Stimulated activated naive CD4-positive, alpha-beta T cell treated with Interleukin-2 at 50 U/mL for 16 hours (primary cell): ENCODE data around the gene C1orf210.

ENCODE experiments used
- DNase-seq: peaks from one replicate; lab custom pipeline; 2025; lab: John Stamatoyannopoulos, UW

The C1orf210 gene

GRCh38 chr1:43312212-43312623, 26.8 kb upstream of the C1orf210 start:
- DNase-seq = no peak

- DNase-seq = no peak
These were observed 26.1 kb upstream of the C1orf210 start for GRCh38 chr1:43311521-43311920.

DNA sequence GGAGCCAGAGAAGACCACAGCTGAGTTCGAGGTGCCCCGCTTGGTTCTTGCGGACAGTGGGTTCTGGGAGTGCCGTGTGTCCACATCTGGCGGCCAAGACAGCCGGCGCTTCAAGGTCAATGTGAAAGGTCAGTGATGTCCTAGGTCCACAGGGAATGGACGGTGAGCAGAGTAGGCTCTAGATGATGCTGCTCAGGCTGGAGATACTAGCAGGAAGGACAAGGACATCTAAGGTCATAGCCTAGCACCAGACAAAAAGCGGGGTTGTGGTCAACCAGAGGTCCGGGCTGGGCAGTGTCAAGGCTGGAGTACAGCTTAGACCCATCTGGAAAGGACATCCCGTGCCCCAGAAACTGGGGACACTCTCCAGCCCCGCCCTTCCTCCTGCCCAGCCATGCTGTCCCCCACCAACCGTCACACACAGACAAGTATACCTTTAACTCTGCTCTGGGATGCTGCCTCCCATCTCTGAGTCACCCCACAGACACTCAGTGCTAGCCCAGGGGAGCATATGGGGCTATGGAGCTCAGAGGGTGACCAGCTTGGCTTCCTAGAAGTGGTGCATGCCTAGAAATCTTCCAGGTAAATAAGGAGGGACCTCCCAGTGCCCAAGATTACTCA, 24.1 kb upstream of the C1orf210 start:
- DNase-seq = no peak

DNA sequence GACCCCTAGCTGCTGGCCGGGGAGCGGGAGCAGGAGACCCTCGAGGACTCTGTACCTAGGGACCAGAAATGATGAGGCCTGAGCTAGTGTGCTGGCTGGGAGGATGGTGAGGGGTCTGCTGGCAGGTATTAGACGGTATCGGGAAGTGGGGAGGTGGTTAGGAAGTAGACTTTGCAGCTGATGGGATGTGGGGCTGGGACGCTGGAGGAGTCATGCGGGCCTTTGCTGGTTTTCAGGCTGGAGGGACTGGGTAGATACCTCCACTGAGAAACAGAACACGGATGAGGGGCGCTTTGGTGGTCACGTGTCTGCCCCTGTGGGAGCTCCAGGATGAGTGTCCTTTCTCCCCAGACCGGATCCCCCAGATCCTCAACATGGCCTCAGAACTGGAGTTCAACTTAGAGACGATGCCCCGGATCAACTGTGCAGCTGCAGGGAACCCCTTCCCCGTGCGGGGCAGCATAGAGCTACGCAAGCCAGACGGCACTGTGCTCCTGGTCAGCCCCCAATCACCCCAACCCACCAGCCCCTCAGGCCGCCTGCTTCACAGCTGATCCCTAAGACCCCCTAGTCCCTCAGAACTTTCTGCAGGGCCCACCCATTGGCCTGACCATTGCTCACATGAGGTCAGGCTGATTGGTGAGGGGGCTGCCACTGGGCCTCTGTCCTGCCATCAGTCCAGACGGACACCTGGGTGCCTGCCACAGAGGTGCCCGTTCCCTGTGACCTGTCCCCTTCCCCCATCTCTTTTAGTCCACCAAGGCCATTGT, 23.4 kb upstream of the C1orf210 start:
- no peak for DNase-seq

DNA sequence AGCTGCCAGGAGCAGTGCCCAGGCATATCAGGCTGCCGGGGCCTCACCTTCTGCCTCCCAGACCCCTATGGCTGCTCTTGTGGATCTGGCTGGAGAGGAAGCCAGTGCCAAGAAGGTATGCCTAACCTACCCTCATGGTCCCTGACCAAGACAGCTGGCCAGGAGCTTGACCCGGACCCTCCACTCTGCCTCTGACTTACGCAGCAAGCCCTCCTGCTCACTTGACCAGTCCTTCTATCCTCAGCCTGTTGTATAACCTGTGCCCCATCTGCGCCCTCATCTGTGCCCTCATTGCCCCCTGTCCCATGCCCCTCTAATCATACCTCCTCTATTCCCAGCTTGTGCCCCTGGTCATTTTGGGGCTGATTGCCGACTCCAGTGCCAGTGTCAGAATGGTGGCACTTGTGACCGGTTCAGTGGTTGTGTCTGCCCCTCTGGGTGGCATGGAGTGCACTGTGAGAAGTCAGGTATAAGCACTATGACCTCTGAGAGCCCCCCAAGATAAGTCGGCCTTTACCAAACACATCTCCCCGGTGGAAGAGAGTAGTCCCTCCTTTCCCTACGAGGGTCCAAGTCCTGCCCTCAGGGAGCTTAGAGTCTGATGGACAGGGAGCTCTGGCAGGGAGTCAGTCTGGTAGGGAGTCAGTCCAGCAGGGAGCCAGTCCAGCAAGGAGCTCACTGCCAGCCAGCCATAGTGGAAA, 22.2 kb upstream of the C1orf210 start:
- no peak for DNase-seq

DNA sequence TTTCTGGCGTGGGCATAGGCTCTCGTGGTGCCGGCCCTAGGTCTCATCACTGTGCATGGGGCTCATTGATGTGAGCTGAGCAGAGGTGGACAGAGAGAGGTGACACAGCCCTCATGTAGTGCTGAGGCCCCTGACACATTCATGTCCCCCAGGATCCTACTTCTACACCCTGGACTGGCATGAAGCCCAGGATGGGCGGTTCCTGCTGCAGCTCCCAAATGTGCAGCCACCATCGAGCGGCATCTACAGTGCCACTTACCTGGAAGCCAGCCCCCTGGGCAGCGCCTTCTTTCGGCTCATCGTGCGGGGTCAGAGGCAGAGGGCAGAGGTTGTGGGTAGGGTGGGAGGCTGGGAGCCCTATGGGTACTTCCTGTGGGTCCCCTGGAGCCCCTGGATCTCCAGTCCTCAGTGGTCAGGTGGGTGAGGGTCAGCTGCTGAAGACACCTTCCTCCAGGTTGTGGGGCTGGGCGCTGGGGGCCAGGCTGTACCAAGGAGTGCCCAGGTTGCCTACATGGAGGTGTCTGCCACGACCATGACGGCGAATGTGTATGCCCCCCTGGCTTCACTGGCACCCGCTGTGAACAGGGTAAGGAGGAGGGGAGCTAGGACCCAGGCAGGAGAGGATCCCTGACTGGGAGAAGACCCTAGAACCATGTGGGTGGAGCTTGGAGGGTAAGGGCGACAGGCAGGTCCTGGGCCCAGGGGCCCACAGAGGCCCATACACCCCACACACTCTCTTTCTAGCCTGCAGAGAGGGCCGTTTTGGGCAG, 21.5 kb upstream of the C1orf210 start:
- no peak for DNase-seq

DNA sequence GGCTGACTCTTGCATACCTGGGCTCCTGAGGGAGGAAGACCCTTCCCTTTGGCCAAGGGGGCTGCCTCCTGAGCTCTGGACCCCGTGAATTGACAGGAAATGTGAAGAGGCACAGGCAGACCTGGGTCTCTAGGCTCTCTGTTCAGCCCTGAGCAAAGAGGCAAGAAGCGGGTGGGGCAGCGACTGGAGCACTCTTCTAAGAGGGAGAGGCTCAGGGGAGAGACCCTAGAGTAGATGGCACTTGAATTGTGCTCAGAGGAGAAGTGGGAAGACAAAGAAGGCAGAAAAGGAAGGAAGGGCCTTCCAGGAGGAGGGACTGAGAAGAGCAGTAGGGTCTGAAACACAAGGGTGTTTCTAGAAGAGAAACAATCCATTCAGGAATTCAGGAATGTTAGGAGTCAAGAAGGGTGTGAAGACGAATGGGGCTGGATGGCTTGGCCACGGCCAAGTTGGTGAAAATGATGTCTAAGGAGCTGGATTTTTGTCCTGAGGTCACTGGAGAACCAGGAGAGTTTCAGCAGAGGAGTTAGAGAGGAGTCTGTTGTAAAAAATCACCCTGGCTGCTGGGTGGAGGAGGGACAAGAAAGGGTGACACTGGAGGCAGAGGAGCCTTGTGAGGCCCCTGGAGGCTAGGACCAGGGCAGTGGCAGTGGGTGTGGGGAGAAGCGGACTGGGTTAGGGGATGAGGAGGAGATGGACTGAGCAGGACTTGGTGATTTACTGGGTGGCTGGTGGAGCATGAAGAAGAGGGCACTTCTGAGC, 20.7 kb upstream of the C1orf210 start:
- no peak for DNase-seq

DNA sequence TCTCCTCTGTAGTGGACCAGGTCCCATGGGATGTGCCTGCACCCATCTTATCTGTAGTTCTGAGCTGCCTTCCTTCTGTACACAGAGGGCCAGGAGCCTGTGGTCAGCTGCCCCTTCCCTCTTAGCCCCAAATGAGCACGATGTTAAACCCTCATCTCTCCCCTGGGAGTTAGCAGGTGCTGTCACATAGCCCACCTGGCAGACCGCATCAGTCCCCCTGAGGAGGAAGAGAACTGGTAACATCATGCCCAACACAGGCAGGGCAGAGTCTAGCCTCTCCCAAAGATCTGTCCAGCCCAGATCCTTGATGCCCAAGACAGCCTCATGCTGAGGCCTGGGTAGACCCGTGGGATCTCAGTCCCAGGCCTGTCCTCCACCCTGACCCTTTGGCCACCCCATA, 20.1 kb upstream of the C1orf210 start:
- no peak for DNase-seq

DNA sequence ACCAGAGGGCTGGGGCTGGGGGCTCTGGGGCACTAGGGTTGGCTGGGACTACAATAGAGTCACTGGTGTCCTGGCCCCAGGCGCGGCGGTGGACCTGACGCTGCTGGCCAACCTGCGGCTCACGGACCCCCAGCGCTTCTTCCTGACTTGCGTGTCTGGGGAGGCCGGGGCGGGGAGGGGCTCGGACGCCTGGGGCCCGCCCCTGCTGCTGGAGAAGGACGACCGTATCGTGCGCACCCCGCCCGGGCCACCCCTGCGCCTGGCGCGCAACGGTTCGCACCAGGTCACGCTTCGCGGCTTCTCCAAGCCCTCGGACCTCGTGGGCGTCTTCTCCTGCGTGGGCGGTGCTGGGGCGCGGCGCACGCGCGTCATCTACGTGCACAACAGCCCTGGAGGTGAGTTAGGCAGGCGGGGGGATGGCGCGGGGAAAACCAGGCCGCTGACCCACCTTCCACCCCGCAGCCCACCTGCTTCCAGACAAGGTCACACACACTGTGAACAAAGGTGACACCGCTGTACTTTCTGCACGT, 19.5 kb upstream of the C1orf210 start:
- no peak for DNase-seq

GRCh38 chr1:43304314-43304681, 18.9 kb upstream of the C1orf210 start:
- no peak for DNase-seq

- no peak for DNase-seq
These were observed 18.3 kb upstream of the C1orf210 start for GRCh38 chr1:43303471-43304313.

DNA sequence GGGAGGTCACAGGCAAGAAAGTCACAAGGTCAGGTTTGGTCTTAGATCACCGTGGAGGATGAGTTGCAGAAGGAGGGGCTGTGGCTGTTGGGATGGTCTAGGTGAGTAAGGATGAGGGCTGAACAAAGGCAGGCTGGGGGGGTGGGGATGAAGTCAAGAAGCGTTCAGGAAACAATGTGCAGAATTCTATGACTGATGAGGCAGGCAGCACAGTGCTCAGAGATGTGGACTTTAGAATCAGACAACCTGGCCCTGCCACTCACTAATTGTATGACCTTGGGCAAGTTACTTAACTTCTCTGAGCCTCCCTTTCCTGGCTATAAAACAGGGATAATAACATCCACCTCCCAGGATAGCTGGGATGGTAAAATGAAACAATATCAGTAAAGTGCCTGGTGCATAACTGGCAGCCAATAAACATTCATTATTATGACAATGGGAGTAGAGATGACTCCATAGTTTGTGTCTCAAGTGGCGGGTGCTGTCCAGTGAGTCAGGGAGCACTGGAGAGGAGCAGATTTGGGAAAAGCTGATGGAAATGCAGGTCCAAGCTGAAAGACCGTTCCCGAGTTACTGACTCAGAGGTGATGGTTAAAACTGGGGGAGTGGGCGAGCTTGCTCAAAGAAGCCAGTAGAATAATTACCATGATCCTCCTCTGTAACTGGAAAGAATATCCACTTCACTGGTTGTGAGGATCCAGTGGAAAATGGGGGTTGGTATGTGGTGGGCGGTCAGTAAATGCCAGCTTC, 17.5 kb upstream of the C1orf210 start:
- DNase-seq = no peak

DNA sequence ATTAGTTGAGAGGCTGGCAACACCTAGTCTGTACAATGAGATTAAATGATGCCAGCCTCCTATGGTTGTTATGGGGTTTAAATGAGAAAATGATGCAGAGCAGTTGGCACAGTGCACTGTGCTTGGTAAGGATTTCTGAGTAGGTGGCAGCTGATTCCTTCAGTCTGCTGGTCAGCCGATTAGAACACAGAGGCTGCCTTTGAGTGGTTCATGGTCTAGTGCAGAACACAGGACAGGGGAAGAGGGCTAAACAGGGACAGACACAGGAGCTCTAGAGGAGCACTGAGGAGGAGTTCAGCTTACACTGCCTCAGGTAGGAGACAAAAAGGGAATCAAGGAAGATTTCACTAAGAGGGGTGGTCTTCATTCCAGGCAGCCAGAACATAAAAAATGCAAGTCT, 16.8 kb upstream of the C1orf210 start:
- DNase-seq = no peak

GRCh38 chr1:43300378-43301094, 15.2 kb upstream of the C1orf210 start, which contains the start of gene TIE1:
Gene TIE1 (plus strand): TSS chr1:43300982. CDS start chr1:43301072, 90 bp downstream.
- no peak for DNase-seq

DNA sequence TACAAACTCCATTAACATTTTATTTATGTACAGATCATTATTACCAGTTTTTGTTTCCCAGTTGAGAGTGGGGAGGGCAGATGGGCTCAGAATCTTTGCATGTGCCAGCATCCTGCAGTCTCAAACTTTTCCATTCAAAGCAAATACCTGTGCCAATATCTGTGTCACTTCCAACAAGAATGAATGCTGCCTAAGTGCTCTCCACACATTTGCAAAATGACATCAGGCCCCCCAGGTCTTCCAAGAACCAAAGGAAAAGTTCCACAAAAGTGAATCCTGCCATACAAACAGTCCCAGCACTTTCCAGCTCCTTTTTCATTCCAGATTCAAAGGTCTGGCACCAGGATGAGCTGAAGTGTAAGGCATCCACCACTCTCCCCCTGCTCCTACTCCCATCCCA, 13.7 kb upstream of the C1orf210 start:
- DNase-seq = no peak

- no peak for DNase-seq
These were observed 12.7 kb upstream of the C1orf210 start for GRCh38 chr1:43298055-43298454.

DNA sequence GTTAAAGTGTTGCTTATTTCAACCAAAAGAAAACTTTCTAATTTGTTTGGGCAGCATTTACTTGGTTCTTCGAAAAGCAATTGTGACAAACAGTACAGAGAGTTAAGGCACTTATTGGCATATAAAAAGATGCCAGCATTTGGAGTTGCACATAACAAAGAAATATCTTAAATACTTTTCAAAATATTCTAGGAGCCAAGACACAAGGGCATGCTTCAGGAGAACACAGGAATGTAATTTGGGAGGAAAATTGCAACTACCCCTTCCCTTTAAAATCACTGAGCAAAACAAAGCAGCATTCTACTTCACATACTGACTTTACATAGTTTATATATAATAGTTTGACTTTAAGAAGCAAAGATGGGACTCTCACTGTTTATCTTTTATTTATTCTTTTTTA, 10.8 kb upstream of the C1orf210 start:
- no peak for DNase-seq

GRCh38 chr1:43294761-43295160, 9.4 kb upstream of the C1orf210 start:
- DNase-seq = no peak
